GM12874 (cell line): ENCODE results near the gene TAP1.

Source experiments
- TF ChIP-seq, protein P1 (sequence below): IDR thresholded peaks from 2 replicates; pipeline ENCODE4 v1.5.1; 2011; ENCODE audit warnings: low read depth, mild to moderate bottlenecking, control low read depth, low read length, moderate library complexity; ENCODE audit not compliant: insufficient read depth

Gene TAP1, protein sequence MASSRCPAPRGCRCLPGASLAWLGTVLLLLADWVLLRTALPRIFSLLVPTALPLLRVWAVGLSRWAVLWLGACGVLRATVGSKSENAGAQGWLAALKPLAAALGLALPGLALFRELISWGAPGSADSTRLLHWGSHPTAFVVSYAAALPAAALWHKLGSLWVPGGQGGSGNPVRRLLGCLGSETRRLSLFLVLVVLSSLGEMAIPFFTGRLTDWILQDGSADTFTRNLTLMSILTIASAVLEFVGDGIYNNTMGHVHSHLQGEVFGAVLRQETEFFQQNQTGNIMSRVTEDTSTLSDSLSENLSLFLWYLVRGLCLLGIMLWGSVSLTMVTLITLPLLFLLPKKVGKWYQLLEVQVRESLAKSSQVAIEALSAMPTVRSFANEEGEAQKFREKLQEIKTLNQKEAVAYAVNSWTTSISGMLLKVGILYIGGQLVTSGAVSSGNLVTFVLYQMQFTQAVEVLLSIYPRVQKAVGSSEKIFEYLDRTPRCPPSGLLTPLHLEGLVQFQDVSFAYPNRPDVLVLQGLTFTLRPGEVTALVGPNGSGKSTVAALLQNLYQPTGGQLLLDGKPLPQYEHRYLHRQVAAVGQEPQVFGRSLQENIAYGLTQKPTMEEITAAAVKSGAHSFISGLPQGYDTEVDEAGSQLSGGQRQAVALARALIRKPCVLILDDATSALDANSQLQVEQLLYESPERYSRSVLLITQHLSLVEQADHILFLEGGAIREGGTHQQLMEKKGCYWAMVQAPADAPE

DNA sequence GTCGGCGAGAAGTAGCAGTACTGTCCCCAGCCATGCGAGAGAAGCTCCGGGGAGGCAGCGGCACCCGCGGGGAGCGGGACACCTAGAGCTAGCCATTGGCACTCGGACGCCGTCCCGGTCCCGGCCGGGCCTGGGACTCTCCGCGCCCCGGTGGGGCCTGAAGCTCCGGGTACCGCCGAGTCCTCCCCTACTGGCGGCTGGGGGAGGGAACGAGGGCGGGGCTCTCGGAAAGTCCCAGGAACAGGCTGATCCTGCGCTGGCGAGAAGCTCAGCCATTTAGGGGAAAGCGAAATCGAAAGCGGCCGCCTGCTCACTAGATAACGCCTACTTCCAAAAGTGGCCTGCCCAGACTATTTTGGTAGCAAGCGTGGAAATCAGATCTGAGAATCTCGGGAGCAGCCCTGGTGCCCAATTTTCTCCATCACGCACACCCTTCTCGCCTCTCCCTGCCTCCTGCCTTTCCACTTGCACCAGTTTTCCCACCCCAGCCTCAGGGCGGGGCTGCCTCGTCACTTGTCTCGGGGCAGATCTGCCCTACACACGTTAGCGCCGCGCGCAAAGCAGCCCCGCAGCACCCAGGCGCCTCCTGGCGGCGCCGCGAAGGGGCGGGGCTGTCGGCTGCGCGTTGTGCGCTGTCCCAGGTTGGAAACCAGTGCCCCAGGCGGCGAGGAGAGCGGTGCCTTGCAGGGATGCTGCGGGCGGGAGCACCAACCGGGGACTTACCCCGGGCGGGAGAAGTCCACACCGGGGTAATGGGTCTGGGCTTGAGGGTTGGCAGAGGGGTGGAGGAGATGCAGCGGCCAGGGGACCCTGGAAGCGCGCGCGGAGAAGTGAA, at the start of gene TAP1, which contains the start of gene PSMB9:
TSS of gene TAP1 (minus strand) at position 164 of the 835 bp plus-strand sequence. CDS start at position 96, 68 bp downstream.
TSS of gene PSMB9 (plus strand) at position 652 of the 835 bp plus-strand sequence. CDS start at position 690, 38 bp downstream.
- TF ChIP-seq, protein P1, sequence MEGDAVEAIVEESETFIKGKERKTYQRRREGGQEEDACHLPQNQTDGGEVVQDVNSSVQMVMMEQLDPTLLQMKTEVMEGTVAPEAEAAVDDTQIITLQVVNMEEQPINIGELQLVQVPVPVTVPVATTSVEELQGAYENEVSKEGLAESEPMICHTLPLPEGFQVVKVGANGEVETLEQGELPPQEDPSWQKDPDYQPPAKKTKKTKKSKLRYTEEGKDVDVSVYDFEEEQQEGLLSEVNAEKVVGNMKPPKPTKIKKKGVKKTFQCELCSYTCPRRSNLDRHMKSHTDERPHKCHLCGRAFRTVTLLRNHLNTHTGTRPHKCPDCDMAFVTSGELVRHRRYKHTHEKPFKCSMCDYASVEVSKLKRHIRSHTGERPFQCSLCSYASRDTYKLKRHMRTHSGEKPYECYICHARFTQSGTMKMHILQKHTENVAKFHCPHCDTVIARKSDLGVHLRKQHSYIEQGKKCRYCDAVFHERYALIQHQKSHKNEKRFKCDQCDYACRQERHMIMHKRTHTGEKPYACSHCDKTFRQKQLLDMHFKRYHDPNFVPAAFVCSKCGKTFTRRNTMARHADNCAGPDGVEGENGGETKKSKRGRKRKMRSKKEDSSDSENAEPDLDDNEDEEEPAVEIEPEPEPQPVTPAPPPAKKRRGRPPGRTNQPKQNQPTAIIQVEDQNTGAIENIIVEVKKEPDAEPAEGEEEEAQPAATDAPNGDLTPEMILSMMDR = peak; percentile 86

DNA sequence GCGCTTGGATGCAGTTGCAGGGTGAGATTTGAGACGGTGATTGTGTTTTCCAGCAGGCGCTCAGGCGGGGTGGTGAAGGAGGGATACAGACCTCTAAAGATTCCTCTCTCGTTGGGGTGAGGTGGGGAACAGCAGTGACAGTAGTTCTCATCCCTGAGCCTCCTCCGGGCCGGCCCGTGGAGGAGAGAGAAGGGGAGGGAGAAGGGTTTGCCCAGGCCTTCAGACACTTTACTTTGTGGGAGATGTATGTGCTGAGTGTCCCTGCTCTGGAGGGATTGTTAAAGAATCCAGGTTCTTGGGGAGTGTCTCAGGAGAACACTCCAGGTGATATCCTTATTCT, 41.5 kb upstream of the TAP1 start:
- TF ChIP-seq, protein P1 = no peak

DNA sequence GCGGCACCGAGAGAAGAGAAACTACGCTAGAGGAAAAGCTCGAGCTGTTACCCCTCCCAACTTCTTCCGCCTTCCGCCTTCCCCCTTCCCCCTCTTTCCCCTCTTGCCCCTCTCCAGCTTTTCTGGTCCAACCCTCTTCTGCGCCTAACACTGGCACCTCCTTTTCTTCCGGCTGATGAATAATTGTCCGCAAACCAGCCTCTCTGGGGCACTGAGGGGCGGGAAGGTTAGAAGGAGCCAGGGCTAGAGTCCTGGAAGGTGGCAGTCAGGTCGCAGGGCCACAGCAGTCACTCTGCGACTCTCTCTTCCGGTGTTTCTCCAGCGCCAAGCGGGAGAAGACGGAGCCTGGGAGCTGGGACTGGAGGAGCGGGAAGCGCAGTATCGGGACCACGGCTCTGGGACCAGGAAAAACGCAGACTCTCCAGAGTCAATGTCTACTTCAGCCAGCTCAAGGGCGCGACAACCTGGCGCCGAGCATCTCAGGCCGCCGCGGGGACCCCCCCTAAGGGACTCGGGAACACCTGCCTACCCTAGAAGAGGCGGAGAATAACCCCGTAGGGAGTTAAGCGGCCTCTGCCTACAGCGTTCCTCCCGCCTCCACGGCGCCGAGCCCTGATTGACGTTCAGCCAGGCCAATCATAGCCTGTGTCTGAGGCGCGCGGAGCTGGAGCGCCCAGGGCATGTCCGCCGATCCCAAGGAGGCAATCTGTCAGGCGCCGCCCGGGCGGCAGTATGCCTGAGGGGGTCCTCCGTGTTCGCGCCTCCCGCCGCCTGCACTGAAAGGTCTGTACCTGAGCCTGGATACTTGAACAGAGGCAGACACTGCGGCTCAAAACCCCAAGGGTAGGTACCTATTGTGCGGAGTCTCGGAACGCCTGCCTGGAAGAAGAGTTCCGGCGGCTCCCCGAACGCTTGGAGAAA, 40.8 kb upstream of the TAP1 start:
- TF ChIP-seq, protein P1 = no peak

DNA sequence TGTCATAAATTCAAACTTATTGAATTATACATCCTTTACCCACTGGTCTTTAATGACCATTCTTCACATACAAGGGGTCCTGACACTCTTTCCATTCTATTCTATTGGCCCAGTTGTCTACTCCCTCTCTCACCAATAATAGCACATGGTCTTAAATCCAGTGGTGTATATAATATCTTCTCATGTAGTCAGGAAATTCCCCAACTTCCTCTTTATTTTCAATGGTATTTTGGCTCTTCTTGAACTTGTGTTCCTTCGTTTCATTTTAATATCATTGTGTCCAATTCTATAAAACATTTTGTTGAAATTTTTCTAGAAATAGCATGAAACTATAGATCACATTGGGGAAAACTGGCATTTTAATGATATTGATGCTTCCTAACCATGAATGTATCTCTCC, 37.3 kb upstream of the TAP1 start:
- TF ChIP-seq, protein P1 = no peak

DNA sequence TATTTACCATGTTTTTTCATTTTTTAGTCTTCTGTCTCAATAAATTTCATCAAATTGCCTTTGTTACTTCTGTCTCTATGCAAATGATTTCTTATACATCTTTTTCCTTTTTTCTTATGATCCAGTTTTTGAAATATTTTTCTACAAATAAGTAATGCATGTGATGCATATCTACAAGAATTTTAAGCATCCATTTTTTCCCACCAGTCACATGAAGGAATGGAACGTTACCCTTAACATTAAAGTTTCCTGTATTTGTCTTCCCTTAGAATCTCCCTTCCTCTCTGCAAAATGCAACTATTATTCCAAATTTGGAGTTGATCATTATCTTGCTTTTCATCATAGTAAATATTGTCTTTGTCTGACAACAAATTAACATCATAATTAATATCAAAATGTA, 36.0 kb upstream of the TAP1 start:
- TF ChIP-seq, protein P1 = no peak

DNA sequence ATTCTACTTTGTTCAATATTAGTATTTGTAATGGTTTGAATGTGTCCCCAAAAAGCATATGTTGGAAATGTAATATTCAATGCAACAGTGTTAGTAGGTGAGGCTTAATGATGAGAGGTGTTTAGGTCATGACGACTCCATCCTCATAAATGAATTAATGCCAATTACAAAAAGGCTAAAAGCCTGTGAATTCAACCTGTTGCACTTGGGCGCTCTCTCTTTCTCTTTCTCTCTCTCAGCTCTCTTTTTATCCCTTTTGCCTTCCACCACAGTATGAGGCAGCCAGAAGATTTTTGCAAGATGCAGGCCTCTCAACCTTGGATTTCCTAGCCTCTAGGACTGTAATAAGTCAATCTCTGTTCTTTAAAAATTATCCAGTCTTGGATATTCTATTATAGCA, 35.1 kb upstream of the TAP1 start:
- TF ChIP-seq, protein P1 = no peak
